ENCODE results near the gene CMTM6. TPM values are rescaled to one million over a fixed set of nuclear protein-coding genes. Genes with fewer than 3 reads are reported as not detected.
"Not testable (repeated sequence)": the region's sequence is repeated elsewhere in the genome, so short reads cannot be mapped to it uniquely, and the experiment has no call there.

Gene CMTM6
- total RNA-seq, 2 experiments from 2014 or later, result 51.5 to 52.7 TPM

- H3K36me3 Mint-ChIP-seq, H3K9me3 Mint-ChIP-seq, DNase-seq, H3K27me3 Mint-ChIP-seq, H3K4me3 Mint-ChIP-seq, H3K27ac Mint-ChIP-seq: not testable (repeated sequence)
- H3K4me1 Mint-ChIP-seq, result peaks cover 11% of the 10 kb centered on the region
Measured at GRCh38 chr3:32464726-32465125, 37.9 kb downstream of the CMTM6 start.

DNA sequence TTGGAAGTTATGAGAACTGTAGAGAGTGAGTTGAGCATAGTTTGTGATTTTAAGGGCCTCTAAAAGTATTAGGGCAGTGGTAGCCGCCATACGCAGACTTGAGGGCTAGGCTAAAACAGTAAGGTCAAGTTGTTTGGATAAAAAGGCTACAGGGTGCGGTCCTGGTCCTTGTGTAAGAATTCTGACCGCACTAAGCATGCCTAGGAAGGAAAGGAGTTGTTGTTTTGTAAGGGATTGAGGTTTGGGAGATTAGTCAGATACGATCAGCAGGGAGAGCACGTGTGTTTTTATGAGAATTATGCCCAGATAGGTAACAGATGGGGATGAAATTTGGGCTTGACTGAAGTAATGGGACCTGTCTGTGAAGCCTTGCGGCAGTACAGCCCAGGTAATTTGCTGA is 39.2 kb downstream of the CMTM6 start:
- H3K9me3 Mint-ChIP-seq, H3K27me3 Mint-ChIP-seq, DNase-seq, H3K4me3 Mint-ChIP-seq, H3K36me3 Mint-ChIP-seq, H3K27ac Mint-ChIP-seq: not testable (repeated sequence)
- H3K4me1 Mint-ChIP-seq, result peaks cover 11% of the 10 kb centered on the region

DNA sequence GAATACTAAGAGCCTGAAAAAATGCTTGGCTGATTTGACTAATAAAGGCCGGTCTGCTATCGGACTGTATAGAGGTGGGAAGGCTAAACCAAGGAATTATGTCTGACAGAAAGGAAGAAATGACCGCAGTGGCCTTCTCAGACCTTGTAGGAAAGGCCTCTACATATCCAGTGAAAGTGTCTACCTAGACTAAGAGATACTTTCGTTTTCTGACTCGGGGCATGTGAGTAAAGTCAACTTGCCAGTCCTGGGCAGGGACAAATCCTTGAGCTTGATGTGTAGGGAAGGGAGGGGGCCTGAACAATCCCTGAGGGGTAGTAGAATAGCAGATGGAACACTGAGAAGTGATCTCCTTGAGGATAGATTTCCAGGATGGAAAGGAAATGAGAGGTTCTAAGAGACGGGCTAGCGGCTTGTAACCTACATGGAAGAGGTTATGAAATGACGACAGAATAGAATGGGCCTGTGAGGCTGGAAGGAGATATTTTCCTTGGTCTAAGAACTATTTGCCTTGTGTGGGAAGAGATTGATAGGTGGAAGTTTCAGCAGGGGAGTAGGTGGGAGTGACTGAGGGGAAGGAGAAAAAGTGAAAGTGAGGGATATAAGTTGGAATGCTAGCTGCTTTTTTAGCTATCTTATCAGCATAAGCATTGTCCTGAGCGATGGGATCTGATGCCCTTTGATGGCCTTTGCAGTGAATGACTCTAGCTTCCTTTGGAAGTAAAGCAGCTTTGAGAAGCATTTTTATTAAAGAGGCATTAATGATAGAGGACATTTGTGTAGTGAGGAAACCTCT is 40.3 kb downstream of the CMTM6 start:
- not testable (repeated sequence) for H3K4me3 Mint-ChIP-seq, H3K27ac Mint-ChIP-seq, H3K36me3 Mint-ChIP-seq, H3K27me3 Mint-ChIP-seq, H3K9me3 Mint-ChIP-seq, DNase-seq
- peaks cover 16% of the 10 kb centered on the region for H3K4me1 Mint-ChIP-seq

- H3K27me3 Mint-ChIP-seq, H3K27ac Mint-ChIP-seq, H3K9me3 Mint-ChIP-seq, DNase-seq: not testable (repeated sequence)
- Mint-ChIP-seq H3K4me3 (peak overlapping the region; percentile 77), H3K36me3 (peaks cover 12% of the 10 kb centered on the region), H3K4me1 (peaks cover 30% of the 10 kb centered on the region)
Measured at GRCh38 chr3:32460817-32461496, 41.7 kb downstream of the CMTM6 start.

DNA sequence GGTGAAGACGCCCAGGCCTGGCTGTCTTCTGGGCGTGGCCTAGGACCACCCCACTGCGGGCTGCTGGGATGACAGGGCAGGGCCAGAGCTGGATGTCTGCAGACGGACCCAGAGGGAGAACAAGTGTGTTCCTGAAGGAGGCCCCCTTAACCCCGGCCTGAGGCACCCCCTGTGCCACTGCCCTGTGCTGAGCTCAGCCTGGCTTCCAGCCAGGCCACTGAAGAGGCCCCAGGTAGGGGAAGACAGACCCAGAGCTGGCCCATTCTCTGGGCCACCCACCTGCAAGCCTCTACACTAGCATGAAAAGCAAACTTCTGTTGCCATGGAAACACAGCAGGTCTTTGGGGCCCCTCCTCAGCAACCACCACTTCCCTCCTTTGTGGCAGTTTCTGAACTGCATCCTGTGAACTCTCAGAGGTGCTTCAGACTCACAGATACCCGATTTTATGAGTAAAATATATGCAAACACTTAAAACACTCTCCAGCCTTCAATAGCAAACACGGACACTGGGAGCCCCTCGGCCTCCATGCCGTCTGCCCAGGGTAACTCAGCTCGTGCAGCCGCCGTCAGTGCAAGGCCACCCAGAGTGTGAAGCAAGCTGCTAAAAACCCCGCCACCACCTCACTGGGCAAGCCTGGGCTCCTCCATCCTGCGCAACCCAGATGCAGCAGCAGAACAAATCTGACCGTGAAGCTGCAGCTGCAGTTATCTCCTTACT is 42.5 kb downstream of the CMTM6 start:
- H3K27me3 Mint-ChIP-seq, result no peaks in the 10 kb centered on the region
- peaks cover 37% of the 10 kb centered on the region for H3K4me1 Mint-ChIP-seq
- H3K27ac Mint-ChIP-seq, result no peak overlapping the region
- H3K4me3 Mint-ChIP-seq, result peak overlapping the region; percentile 77
- H3K36me3 Mint-ChIP-seq, result peaks cover 16% of the 10 kb centered on the region
- H3K9me3 Mint-ChIP-seq, result peaks cover 3% of the 10 kb centered on the region
- peak; percentile 78 for DNase-seq

DNA sequence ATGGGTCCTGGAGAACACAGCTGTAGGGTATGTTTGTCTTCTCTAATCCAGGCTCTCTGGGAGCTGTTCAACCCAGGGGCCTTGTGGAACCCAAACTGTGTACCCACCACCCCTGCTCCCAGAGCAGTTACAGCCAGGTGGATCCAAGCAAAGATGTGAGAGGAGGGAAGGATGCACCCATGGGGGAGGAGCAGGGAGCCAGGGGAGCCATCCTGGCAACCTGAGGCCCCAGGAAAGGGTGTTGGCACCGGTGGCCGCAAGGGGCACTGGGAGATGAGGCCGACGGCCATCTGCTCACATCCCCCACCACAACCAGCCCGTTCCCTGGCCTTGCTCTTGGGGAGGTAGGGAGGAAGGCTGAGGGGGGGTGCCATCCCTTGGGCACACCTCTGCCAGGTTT is 43.2 kb downstream of the CMTM6 start:
- Mint-ChIP-seq H3K4me3 (peak overlapping the region; percentile 77), H3K36me3 (peaks cover 19% of the 10 kb centered on the region), H3K4me1 (peaks cover 44% of the 10 kb centered on the region), H3K9me3 (peaks cover 3% of the 10 kb centered on the region), H3K27me3 (no peaks in the 10 kb centered on the region), H3K27ac (no peak overlapping the region)
- DNase-seq, result no peak

DNA sequence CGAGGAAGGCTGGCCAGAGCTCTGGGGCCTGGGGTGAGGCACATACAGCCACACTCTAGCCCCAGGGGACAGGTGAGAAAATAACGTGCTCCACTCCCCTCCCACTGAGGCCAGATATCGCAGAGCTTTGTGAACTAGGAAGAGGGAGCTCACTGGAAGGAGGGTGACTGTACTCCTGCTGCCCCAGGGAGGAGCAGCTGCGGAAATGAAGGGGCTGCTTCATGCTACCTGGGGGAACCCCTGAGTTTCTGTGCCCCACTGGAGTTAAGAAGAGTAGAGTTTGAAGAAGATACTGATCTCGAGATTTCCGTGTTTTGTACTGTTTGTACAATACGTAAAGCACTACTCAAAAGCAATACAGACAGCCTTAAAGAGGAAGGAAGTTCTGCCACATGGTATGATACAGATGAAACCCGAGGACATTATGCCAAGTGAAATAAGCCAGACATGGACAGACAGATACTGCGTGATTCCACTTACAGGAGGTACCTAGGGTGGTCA is 44.6 kb downstream of the CMTM6 start:
- Mint-ChIP-seq H3K4me1 (peaks cover 45% of the 10 kb centered on the region), H3K27me3 (no peaks in the 10 kb centered on the region), H3K9me3 (peaks cover 3% of the 10 kb centered on the region), H3K27ac (peak overlapping the region; percentile 97), H3K36me3 (peaks cover 25% of the 10 kb centered on the region), H3K4me3 (peak overlapping the region; percentile 70)
- peak; percentile 50 for DNase-seq

DNA sequence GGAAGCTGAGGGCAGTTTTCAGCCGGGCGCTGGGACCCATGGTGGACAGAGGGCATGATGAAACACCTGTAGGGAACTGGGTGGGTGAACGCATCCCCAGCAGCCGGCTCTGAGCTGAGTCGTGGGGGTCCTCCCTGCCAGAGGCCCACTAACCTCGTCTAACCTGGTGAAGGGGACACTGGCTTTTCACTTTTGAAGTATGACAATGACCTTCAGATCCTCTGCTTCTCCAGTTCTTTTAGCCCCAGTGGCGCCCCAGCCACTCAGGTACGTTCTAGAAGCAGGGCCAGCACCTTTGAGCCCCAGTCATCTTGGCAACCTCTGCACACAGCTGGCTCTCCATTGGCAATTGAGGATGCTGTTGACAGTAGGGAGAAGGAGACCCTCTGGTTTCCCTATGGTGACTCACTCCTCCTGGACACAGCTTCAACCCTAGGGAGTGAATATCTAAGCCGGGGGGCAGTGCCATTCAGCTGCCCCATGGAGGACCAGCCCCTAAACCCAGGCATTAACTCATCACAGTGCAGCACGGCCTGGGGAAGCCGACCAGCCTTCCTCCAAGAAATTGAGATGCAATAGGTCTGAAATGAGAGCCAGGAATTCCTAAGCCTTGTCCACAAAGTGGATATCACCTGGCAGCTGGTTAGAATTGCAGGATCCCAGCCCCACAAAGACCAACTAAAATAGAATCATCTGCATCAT is 46.1 kb downstream of the CMTM6 start:
- H3K27me3 Mint-ChIP-seq, result no peaks in the 10 kb centered on the region
- peak overlapping the region; percentile 97 for H3K27ac Mint-ChIP-seq
- H3K36me3 Mint-ChIP-seq, result peaks cover 25% of the 10 kb centered on the region
- H3K4me3 Mint-ChIP-seq, result no peak overlapping the region
- peaks cover 3% of the 10 kb centered on the region for H3K9me3 Mint-ChIP-seq
- H3K4me1 Mint-ChIP-seq, result peaks cover 45% of the 10 kb centered on the region
- no peak for DNase-seq

GRCh38 chr3:32455609-32456428 is 46.8 kb downstream of the CMTM6 start:
- H3K36me3 Mint-ChIP-seq, result peaks cover 25% of the 10 kb centered on the region
- H3K4me3 Mint-ChIP-seq, result peak overlapping the region; percentile 27
- H3K9me3 Mint-ChIP-seq, result peaks cover 3% of the 10 kb centered on the region
- peak overlapping the region; percentile 97 for H3K27ac Mint-ChIP-seq
- DNase-seq, result no peak
- peaks cover 45% of the 10 kb centered on the region for H3K4me1 Mint-ChIP-seq
- no peaks in the 10 kb centered on the region for H3K27me3 Mint-ChIP-seq

DNA sequence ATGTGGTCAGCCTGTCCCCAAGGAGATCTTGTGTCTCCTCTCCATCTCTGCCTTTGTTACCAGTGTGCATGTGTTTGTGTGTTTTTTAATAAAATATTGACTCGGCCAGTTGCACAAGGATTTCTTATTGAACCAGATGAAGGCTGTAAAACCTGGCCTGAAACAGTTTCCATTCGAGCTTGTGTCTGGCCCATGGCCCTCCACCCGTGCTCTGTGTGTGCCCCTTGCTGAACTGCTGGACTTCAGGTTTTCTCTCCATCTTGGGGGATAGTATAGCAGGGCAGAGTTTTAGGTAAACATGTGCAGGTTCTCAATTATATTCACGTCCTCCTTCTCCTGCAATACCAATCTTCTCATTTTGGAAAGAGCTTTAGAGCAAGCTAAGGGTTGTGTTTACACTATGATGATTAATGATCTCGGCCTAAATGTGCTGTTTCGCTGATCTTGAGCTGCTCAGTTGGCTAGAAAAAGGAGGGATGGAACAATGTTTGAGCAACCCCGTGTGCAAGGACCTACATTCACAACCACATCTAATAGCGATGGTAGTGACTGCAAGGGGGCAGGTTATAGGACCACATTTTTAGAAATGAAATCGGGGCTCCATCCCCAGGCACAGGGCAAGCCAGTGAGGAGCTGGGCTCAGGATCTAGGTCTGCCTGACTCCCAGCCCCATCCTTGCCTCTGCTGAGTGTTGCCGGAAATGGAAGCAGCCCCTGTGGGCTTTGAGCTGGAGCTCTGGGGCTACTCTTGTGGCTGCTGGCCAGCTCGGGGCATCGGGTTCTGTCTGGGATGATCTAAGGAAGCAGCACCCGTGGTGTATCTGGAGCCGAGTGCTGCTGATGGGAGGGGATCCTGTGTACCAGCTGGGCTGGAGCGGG is 47.7 kb downstream of the CMTM6 start:
- Mint-ChIP-seq H3K27me3 (no peaks in the 10 kb centered on the region), H3K27ac (peak overlapping the region; percentile 19), H3K4me1 (peaks cover 43% of the 10 kb centered on the region), H3K4me3 (no peak overlapping the region), H3K36me3 (peaks cover 28% of the 10 kb centered on the region), H3K9me3 (peaks cover 3% of the 10 kb centered on the region)
- DNase-seq, result no peak

GRCh38 chr3:32454111-32454510 is 48.5 kb downstream of the CMTM6 start:
- H3K36me3 Mint-ChIP-seq, result peaks cover 31% of the 10 kb centered on the region

DNA sequence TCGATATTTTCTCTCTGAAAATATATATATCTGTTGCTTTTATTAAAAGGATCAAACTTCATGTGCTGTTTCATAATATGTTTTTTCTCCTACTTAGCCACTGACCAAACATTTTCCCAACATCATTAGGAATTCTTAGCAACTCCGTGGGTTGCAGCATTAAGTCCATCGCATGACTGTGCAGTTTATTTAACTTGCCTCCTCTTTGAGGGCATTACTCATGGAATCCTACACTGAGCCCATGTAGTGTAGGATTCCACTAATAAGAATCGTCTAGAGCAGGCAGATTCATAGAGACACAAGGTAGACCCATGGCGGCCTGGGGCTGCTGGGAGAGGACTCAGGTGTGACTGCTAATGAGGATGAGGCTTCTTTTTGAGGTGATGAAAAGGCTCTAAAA is 49.3 kb downstream of the CMTM6 start:
- Mint-ChIP-seq H3K27me3 (no peaks in the 10 kb centered on the region), H3K4me3 (no peak overlapping the region), H3K36me3 (peaks cover 34% of the 10 kb centered on the region), H3K27ac (peak overlapping the region; percentile 17), H3K4me1 (peaks cover 39% of the 10 kb centered on the region), H3K9me3 (peaks cover 3% of the 10 kb centered on the region)
- no peak for DNase-seq

More at GRCh38 chr3:32454111-32454510, 48.5 kb downstream of the CMTM6 start:
- H3K4me3 Mint-ChIP-seq, result no peak overlapping the region
- no peak overlapping the region for H3K27ac Mint-ChIP-seq
- no peak for DNase-seq
- H3K4me1 Mint-ChIP-seq, result peaks cover 38% of the 10 kb centered on the region
- peaks cover 3% of the 10 kb centered on the region for H3K9me3 Mint-ChIP-seq
- no peaks in the 10 kb centered on the region for H3K27me3 Mint-ChIP-seq

DNA sequence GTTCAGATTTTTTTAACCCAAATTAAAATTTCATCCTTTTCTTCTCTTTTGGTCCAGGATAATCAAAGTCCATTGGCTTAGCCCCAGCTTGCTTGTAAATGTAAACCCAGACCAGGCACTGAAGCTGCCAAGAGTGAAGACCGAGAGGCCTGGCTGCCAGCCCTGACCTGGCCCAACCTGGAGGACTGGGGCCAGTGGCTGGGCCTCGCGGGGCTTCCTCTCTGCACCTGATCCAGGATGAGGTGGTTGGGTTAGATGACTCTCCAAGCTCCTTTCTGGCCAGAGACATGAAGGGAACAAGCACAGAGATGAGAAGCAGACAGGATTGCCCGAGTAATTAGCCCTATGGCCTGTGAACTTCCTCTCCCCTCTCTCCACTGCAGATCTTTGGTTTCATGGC is 50.6 kb downstream of the CMTM6 start:
- Mint-ChIP-seq H3K27me3 (no peaks in the 10 kb centered on the region), H3K4me1 (peaks cover 37% of the 10 kb centered on the region), H3K27ac (peak overlapping the region; percentile 6), H3K4me3 (no peak overlapping the region), H3K36me3 (peaks cover 35% of the 10 kb centered on the region), H3K9me3 (peaks cover 1% of the 10 kb centered on the region)
- DNase-seq, result no peak
